GM18520 (cell line): ENCODE measurements around the gene ADAMTS2.

Experiments used
- ATAC-seq: cut with Tn5 transposase; IDR thresholded peaks from one replicate; pipeline ENCODE4 v1.9.1; 2021; ENCODE audit not compliant: unreplicated experiment

Gene ADAMTS2

GRCh38 chr5:179345183-179345432 is 153 bp downstream of the ADAMTS2 start:
- no peak for ATAC-seq

GRCh38 chr5:179344431-179345182 is 654 bp downstream of the ADAMTS2 start:
- no peak for ATAC-seq

- ATAC-seq: no peak
Measured at GRCh38 chr5:179343719-179344430, 1.4 kb downstream of the ADAMTS2 start.

- ATAC-seq: no peak
Measured at GRCh38 chr5:179343021-179343718, 2.1 kb downstream of the ADAMTS2 start.

- no peak for ATAC-seq
Measured at GRCh38 chr5:179342577-179342976, 2.7 kb downstream of the ADAMTS2 start.

GRCh38 chr5:179340465-179340864 is 4.8 kb downstream of the ADAMTS2 start:
- ATAC-seq: no peak

GRCh38 chr5:179339996-179340395 is 5.3 kb downstream of the ADAMTS2 start:
- no peak for ATAC-seq

GRCh38 chr5:179339081-179339480 is 6.2 kb downstream of the ADAMTS2 start:
- no peak for ATAC-seq

GRCh38 chr5:179337796-179338676 is 7.2 kb downstream of the ADAMTS2 start:
- ATAC-seq: no peak

- ATAC-seq: no peak
Measured at GRCh38 chr5:179336871-179337795, 8.1 kb downstream of the ADAMTS2 start.

GRCh38 chr5:179336126-179336870 is 9.0 kb downstream of the ADAMTS2 start:
- ATAC-seq: no peak

GRCh38 chr5:179333796-179334761 is 11.2 kb downstream of the ADAMTS2 start:
- no peak for ATAC-seq

- ATAC-seq: no peak
Measured at GRCh38 chr5:179332741-179333290, 12.4 kb downstream of the ADAMTS2 start.

GRCh38 chr5:179331591-179332375 is 13.5 kb downstream of the ADAMTS2 start:
- ATAC-seq: no peak

- ATAC-seq: no peak
Measured at GRCh38 chr5:179330186-179330900, 14.9 kb downstream of the ADAMTS2 start.

GRCh38 chr5:179328291-179328690 is 17.0 kb downstream of the ADAMTS2 start:
- ATAC-seq: no peak
